HepG2 (cell line): ENCODE measurements around the gene AQP5. TPM values are rescaled to one million over a fixed set of nuclear protein-coding genes. Genes with fewer than 3 reads are reported as not detected.

Experiments
- ATM ChIP-seq: fragments of 450-650 bp; IDR thresholded peaks from 2 replicates; pipeline ENCODE4 v1.7.1; 2017; ENCODE audit warnings: mild to moderate bottlenecking, borderline replicate concordance
- CSRNP2 ChIP-seq: sonication (generic); formaldehyde crosslinking; conservative IDR thresholded peaks from 2 replicates; pipeline ENCODE4 v1.8.0; 2022; ENCODE audit warnings: low read depth, missing genetic modification reagents
- HMG20B ChIP-seq: conservative IDR thresholded peaks from 2 replicates; pipeline ENCODE4 v1.6.1; 2016; ENCODE audit warnings: missing genetic modification reagents, missing compliant biosample characterization
- KDM2A ChIP-seq: sonication (generic); formaldehyde crosslinking; IDR thresholded peaks from 2 replicates; pipeline ENCODE4 v1.4.0; 2020; ENCODE audit warnings: low read depth, missing genetic modification reagents, borderline replicate concordance
- KDM3A ChIP-seq: IDR thresholded peaks from 2 replicates; pipeline ENCODE4 v1.6.1; 2018; ENCODE audit warnings: low read depth, missing compliant biosample characterization
- MXD4 ChIP-seq: IDR thresholded peaks from 2 replicates; pipeline ENCODE4 v1.6.1; 2016; ENCODE audit warnings: mild to moderate bottlenecking, missing biosample characterization, missing genetic modification reagents
- NR2F1 ChIP-seq, 2 experiments: fragments of 450-650 bp in 1 of 2; formaldehyde crosslinking in 1 of 2; IDR thresholded peaks; 2 replicates each; pipeline versions ENCODE4 v1.5.0 to v1.6.1; 2016 to 2020; ENCODE audit warnings: mild to moderate bottlenecking in 1 of 2, missing compliant biosample characterization in 1 of 2, missing genetic modification reagents in 1 of 2, moderate library complexity in 1 of 2
- NR2F6 ChIP-seq, 2 experiments: IDR thresholded peaks; 2 replicates each; pipeline ENCODE4 v1.6.1; 2016; ENCODE audit warnings: antibody characterized with exemption in 1 of 2, mild to moderate bottlenecking in 1 of 2
- PHF21A ChIP-seq: sonication (generic); formaldehyde crosslinking; IDR thresholded peaks from 2 replicates; pipeline ENCODE4 v1.5.0; 2020; ENCODE audit warnings: mild to moderate bottlenecking, missing genetic modification reagents
- PLSCR1 ChIP-seq: sonication (generic); formaldehyde crosslinking; IDR thresholded peaks from 2 replicates; pipeline ENCODE4 v1.5.0; 2020; ENCODE audit warnings: missing genetic modification reagents, mild to moderate bottlenecking, borderline replicate concordance
- RAD21 ChIP-seq: fragments of 450-650 bp; formaldehyde crosslinking; IDR thresholded peaks from 2 replicates; pipeline ENCODE4 v1.5.0; 2020; ENCODE audit warnings: mild to moderate bottlenecking
- REPIN1 ChIP-seq: sonication (generic); formaldehyde crosslinking; IDR thresholded peaks from 2 replicates; pipeline ENCODE4 v1.8.0; 2022; ENCODE audit warnings: missing genetic modification reagents, low read depth, mild to moderate bottlenecking, borderline replicate concordance
- RXRA ChIP-seq: sonication (generic); formaldehyde crosslinking; IDR thresholded peaks from 2 replicates; pipeline ENCODE4 v1.5.1; 2020; ENCODE audit warnings: missing genetic modification reagents
- SMC3 ChIP-seq: IDR thresholded peaks from 2 replicates; pipeline ENCODE4 v1.6.1; 2011; ENCODE audit warnings: low read length, improper control_type of control experiment
- SRSF1 ChIP-seq: fragments of 200-400 bp; formaldehyde crosslinking; optimal IDR thresholded peaks from 2 replicates; pipeline ENCODE3; 2017; ENCODE audit warnings: mild to moderate bottlenecking, low read depth, low read length, moderate library complexity
- THAP11 ChIP-seq: IDR thresholded peaks from 2 replicates; pipeline ENCODE4 v1.6.1; 2016; ENCODE audit warnings: missing biosample characterization, missing genetic modification reagents
- polyA plus RNA-seq, 8 experiments: library from polyadenylated mRNA; depleted of rRNA in 3 of 8; stranded (reverse) in 7 of 8; unstranded in 1 of 8; fragments of >200 nt; fragmentation: Illumina TruSeq in 4 of 8; extraction: Trizol in 4 of 8; gene quantifications; 2 replicates each; pipeline versions ENCODE4 v1.2.1 to v1.2.3, GENCODE V29; 2011 to 2016; ENCODE audit warnings: low read depth in 4 of 8, missing spikeins in 1 of 8, mixed read lengths in 1 of 8; ENCODE audit not compliant: insufficient read depth in 1 of 8
- total RNA-seq, 5 experiments: library from RNA; depleted of rRNA; stranded (reverse); fragments of >200 nt; fragmentation: Illumina TruSeq; extraction: Trizol; gene quantifications; 2 replicates each; pipeline ENCODE4 v1.2.3, GENCODE V29; 2016; ENCODE audit warnings: low read depth in 1 of 5
- TF ChIP-seq, protein P1 (sequence below): sonication (generic); formaldehyde crosslinking; IDR thresholded peaks from 2 replicates; pipeline ENCODE4 v1.4.0; 2020; ENCODE audit warnings: mild to moderate bottlenecking, missing genetic modification reagents
- TF ChIP-seq, protein P2 (sequence below), 2 experiments: sonication (generic) in 1 of 2; formaldehyde crosslinking in 1 of 2; IDR thresholded peaks; 2 replicates each; pipeline versions ENCODE4 v1.4.0 to v1.6.1; 2018 to 2020; ENCODE audit warnings: missing genetic modification reagents in 2 of 2, borderline replicate concordance in 1 of 2, low read depth in 1 of 2, mild to moderate bottlenecking in 1 of 2, missing biosample characterization in 1 of 2

Gene AQP5
- total and polyA plus RNA-seq, 2 of the 13 experiments (the other 11 are each of a cell fraction or from before 2014, with no cell fraction given), result not detected

DNA sequence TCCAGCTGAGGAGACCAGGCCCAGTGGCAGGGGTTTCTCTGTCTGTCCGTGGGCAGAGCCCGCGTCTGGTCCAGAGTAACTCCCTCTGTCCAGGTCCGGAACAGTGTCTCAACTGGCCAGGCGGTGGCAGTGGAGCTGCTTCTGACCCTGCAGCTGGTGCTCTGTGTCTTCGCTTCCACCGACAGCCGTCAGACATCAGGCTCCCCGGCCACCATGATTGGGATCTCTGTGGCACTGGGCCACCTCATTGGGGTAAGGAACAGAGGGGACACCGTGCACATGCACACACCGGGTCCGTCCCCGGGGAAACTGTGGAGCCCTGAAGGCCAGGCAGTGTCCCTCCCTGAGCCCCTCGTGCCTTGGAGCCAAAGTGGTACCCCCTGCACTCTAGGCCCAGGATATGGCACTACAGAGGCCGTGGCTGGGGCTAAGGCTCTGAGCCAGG is 12.6 kb downstream of the AQP5 start (continued):
- peak; percentile 49; the same call in 1 of the 2 replicates for TF ChIP-seq KDM2A (CRISPR knock-in tag)
- peak; percentile 85 for TF ChIP-seq RAD21 (CRISPR knock-in tag)
- TF ChIP-seq REPIN1 (CRISPR knock-in tag), result 0 out of 2 replicates have a peak, but pooled peaks have one; percentile 24
- no peak for TF ChIP-seq CSRNP2 (CRISPR knock-in tag)
- TF ChIP-seq, protein P1, sequence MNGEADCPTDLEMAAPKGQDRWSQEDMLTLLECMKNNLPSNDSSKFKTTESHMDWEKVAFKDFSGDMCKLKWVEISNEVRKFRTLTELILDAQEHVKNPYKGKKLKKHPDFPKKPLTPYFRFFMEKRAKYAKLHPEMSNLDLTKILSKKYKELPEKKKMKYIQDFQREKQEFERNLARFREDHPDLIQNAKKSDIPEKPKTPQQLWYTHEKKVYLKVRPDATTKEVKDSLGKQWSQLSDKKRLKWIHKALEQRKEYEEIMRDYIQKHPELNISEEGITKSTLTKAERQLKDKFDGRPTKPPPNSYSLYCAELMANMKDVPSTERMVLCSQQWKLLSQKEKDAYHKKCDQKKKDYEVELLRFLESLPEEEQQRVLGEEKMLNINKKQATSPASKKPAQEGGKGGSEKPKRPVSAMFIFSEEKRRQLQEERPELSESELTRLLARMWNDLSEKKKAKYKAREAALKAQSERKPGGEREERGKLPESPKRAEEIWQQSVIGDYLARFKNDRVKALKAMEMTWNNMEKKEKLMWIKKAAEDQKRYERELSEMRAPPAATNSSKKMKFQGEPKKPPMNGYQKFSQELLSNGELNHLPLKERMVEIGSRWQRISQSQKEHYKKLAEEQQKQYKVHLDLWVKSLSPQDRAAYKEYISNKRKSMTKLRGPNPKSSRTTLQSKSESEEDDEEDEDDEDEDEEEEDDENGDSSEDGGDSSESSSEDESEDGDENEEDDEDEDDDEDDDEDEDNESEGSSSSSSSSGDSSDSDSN (CRISPR knock-in tag), result peak; percentile 17; the same call in 1 of the 2 replicates
- TF ChIP-seq SMC3, result 0 out of 2 replicates have a peak, but pooled peaks have one; percentile 42
- TF ChIP-seq PLSCR1 (CRISPR knock-in tag), result no peak
- TF ChIP-seq MXD4 (CRISPR knock-in tag), result no peak
- TF ChIP-seq RXRA (CRISPR knock-in tag), result no peak; the same call in 1 of the 2 replicates
- TF ChIP-seq SRSF1, result no peak
- peak; percentile 35; the same call in 1 of the 2 replicates for TF ChIP-seq PHF21A
- peak; percentile 15; the same call in 1 of the 2 replicates for TF ChIP-seq THAP11
- TF ChIP-seq, protein P2, sequence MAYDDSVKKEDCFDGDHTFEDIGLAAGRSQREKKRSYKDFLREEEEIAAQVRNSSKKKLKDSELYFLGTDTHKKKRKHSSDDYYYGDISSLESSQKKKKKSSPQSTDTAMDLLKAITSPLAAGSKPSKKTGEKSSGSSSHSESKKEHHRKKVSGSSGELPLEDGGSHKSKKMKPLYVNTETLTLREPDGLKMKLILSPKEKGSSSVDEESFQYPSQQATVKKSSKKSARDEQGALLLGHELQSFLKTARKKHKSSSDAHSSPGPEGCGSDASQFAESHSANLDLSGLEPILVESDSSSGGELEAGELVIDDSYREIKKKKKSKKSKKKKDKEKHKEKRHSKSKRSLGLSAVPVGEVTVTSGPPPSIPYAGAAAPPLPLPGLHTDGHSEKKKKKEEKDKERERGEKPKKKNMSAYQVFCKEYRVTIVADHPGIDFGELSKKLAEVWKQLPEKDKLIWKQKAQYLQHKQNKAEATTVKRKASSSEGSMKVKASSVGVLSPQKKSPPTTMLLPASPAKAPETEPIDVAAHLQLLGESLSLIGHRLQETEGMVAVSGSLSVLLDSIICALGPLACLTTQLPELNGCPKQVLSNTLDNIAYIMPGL (CRISPR knock-in tag; IDR thresholded peaks at IDR 0.05; ENCODE audit: borderline replicate concordance in 1 of 2, low read depth in 1 of 2), result peak; percentile 52 to 66; a peak in 2 of 4 replicates
- TF ChIP-seq NR2F1 (CRISPR knock-in tag; IDR thresholded peaks at IDR 0.05), result no peak
- TF ChIP-seq HMG20B (CRISPR knock-in tag), result no peak
- TF ChIP-seq KDM3A (CRISPR knock-in tag), result peak; percentile 49; the same call in 1 of the 2 replicates
- TF ChIP-seq NR2F6 (IDR thresholded peaks at IDR 0.05), result no peak
- 0 out of 2 replicates have a peak, but pooled peaks have one; percentile 27 for TF ChIP-seq NR2F6 (CRISPR knock-in tag; IDR thresholded peaks at IDR 0.05)
- TF ChIP-seq ATM, result no peak
